ENCODE results near the gene INTS6L.

GRCh38 chrX:135477576-135477975 lies 42.9 kb upstream of the INTS6L start:
- TF ChIP-seq CTCF (conservative IDR thresholded peaks at IDR 0.05 in 1 of 2, IDR thresholded peaks at IDR 0.05 in 1 of 2; ENCODE audit: extremely low read depth in 1 of 2, insufficient read depth in 1 of 2, low read depth in 1 of 2, low read length in 2 of 2), result peak; percentile 38 to 73
- TF ChIP-seq EZH2 (IDR thresholded peaks at IDR 0.05; ENCODE audit: borderline replicate concordance, low read length), result no peak
